ENCODE data around the gene DHX57.

The DHX57 gene

DNA sequence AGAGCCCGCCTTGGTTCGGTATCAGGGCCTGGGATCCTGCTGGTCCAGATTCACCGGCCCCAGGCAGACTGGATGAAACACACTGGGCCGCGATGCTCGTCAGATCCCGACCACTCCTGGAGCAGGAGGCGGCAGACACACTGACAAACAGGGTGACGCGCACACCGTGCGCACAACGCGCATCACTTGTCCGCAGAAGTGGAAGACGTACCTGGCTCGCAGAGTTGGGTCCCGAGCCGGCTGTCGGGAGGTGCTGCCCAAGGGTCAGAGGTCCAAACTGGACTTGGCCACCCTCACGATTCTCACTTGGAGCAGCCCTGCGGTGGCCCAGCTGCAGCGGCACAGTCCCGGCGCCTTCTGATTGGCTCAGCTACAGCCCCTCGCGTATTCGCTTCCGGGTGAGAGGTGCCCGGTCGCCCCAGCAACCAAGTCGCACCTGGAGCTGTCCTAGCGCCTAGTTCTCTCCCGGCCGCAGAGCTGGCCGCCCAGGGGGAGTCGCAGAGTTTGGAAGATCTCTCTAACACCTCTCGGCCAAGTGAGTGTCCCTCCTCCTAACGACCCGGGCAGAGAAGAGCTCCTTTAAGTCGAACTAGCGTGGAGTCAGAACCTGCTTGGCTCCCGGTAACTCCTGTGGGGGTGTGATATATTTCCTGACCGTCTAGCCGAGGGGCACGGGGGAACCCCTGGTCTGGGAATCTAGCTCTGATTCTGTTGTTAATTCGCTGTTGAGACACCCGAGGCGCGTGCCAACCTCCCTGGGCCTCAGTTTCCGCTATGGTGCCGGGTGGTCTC, at the start of gene DHX57, which contains the start of gene MORN2:
DHX57 (minus strand) TSS at position 359 of the 792 bp plus-strand sequence. CDS start 7,529 bp downstream, outside the sequence.
MORN2 (plus strand) TSS at position 401 of the 792 bp plus-strand sequence.
- peak; percentile 76 for DNase-seq

DNA sequence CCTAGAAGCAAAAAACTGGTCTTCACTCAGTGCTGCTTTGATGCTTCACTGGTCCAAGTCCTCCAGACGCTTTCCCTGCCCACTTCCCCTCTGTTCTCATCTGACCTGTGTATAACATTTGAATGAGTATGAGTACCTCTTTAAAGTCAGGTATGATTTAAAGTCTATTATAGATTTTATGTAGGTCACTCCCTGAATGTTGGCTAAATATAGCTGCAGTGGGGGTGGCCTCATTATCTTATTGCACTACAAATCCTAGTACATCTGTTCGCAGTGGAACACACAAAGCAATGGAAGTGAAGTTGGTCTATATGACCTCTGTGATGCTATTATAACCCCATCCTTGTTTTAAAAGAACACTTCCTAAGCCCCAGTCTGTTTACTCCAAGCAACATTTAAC, 47.2 kb upstream of the DHX57 start:
- DNase-seq = no peak

DNA sequence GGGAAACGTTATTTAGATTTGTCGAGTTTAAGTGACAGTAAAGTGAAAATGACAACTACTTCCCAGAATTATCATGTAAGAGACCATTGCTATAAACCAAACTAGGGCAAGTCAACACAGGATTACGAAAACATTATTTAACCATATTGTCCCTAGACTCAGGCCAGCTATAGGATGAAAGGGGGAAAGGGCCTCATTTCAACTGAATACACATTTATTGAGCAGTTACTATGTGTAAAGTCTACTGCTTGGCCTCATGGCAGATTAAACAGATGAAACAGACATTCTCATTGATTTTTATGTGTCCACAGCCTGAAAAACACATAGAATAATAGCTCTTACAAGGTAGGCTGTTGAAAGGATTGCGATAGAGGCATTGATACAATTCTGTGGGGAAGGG, 46.7 kb upstream of the DHX57 start:
- no peak for DNase-seq

DNA sequence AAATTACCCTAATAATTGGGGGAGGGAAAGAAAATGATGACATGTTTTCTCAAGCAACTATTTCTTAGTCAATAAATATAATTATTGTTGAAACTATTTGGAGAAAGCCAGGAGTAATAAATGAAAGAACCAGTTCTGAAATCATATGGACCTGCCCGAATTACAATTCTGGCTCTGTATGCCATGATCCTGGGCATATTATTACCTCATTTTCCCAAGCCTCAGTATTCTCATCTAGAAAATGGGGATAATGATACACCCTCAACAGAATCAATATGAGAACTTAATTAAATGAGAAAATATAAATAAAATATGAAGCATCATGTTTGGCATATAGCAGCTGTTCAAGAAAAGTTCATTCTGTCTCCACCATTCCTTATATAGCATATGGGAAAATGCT, 36.9 kb upstream of the DHX57 start:
- DNase-seq = no peak

- no peak for DNase-seq
Measured at GRCh38 chr2:38911191-38911590, 35.5 kb upstream of the DHX57 start.

DNA sequence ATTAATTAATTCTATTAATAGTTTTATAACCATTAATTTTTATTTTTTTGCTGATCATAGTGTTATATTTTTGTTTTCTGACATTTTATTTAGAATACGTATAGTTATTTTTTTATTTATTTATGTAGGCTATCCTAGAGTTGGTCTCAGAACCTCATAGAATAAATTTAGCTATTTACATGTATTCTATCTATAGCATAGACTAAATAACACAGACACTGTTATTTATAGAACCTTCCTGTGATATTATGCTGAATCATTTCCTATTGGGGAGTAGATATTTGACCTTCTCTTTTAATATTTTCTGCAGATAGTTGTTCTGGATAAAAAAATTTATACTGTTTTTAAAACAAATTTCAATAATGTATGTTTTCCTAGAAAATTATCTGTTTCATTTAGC, 34.1 kb upstream of the DHX57 start:
- no peak for DNase-seq

DNA sequence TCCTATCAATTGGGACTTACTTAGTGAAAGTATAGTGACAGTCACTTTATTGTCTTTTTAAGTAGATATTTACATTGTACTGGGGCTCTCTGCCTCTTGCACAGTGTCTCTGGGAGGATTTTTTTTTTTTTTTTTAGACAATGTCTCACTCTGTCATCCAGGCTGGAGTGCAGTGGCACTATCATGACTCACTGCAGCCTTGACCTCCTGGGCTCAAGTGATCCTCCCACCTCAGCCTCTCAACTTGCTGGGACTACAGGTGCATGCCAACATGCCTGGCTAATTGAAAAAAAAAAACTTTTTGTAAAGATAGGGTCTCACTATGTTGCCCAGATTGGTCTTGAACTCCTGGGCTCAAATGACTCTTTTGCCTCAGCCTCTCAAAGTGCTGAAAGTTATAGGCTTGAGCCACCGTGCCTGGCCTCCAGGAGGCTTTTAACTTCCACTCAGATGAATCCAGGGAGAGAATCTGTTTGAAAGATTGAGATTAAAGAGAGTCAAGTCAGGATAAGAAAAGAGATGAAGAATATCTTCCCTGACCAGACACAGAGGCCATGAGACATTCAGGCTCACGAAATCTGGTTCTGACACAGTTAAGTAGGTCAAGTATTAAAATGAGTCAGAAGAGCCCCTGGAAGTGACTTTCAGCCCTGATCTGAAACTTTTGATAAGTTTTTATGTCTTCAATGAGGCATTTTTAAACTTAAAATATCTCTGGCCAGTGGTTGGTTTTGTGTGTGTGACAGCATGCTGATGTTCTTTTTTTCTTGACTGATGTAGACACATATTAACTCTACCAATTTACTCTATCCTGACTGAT, 32.2 kb upstream of the DHX57 start:
- no peak for DNase-seq

DNA sequence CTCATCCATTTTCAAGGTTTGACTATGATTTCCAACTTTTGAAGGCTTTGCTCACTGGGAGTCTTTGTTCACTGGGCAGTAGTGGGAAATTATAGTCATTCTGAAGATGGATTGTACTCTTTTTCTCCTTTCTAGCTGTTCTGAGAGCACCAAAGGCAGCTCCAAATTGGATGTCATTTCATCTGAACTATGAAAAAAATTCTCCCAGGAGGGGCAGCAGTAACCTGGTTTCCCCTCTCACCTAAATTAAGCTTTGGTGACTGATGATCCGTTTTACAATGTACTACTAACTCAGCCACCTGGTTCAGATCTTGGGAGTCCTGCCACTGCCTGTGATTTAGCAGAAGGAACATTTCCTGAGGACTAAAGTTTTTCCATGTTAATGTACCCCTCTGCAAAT, 31.5 kb upstream of the DHX57 start:
- DNase-seq = no peak

DNA sequence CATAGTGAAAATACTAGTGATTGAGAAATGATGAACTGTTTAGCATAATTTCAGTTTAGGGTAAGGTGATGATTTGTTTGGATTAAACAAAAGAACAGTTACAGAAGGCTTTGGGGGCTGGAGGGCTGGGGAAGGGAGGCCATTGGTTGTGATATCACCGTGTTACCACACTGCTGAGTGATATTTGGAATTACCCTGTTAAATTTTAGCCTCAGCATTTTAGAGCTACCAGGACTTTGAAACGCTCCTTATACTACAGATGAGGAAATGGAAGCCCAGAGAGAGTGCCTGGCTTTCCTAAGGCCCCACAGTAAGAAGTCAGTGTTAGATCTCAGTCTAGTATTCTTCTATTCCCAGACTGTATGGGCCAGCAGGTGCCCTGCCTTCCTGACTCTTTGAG, 29.5 kb upstream of the DHX57 start:
- DNase-seq = no peak

DNA sequence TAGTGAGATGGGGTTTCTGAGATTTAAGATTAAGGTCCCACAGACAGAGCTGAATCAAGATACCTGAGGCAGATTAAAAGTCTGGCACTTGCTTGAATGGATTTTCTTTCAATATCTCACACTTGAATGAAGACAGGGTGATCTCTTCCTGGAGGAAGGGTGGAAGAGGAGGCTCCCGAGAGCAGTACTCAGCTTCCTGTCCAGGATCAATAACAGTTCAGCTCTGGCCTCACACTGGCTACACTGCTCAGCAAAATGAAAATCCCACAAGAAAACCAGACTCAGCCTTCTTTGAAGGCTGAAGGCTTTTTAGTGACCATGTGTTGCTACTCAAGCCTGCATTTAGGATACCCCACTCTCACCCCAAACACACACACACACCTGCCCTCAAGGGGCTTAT, 25.0 kb upstream of the DHX57 start:
- no peak for DNase-seq

DNA sequence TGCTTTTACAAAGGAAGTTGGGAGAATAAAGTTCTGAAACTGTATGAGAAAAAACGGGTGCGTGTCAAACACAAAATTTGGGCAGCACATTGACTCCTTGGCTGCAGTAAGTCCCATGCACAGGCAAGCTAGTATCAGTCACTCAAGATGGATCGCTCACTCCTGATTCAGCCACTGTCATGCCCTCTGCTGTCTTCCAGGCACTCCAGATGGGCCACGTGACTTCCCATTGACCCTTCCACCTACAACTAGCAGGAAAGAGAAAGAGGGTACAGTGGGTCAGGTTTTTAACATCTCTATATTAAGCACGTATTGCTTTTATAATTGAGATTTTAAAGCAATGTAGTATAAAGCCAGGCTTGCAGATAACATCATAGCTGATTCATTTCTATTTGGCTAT, 22.5 kb upstream of the DHX57 start:
- no peak for DNase-seq

- DNase-seq = no peak
Measured at GRCh38 chr2:38892819-38893218, 17.1 kb upstream of the DHX57 start.

- DNase-seq = no peak
Measured at GRCh38 chr2:38889575-38889974, 13.8 kb upstream of the DHX57 start, which contains the start of gene ARHGEF33. Gene ARHGEF33 (plus strand): TSS chr2:38889875. CDS start chr2:38919448, 29,573 bp downstream.

DNA sequence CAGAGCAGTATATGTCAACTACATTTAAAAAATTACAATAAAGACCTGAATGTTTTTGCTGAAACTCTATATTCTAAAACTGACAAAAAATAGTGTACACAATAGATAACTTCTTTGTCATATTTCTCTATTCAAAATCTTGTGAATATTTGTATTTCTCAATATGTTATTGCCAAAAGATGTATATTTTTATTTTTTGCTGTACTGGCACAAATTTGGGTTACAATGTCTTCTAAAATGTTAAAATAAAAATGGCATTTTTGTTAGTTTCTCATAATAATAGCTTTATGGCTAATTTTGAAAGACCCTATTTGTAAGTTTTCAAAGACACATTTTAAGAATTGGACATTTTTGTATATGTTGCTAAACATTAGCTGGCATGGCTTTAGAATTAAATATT, 13.3 kb upstream of the DHX57 start:
- DNase-seq = no peak

DNA sequence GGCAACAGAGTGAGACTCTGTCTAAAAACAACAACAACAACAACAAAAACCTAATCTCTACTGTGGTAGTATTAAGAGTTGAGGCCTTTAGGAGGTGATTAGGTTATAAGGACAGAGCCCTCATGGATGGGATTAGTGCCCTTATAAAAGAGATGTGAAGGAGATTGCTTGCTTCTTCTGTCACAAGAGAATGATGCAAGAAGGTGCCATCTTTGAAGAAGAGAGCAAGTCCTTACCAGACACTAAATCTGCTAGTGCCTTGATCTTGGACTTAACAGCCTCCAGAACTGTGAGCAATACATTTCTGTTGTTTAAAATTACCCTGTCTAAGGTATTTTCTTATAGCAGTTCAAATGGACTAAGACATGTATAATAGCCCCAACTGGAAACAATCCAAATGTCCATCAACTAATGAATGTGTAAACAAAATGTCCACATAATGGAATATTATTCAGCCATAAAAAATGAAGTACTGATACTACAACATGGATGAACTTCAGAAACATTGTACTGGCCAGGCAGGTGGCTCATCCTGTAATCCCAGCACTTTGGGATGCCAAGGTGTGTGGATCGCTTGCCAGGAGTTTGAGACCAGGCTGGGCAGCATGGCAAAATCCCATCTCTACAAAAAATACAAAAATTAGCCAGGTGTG, 12.3 kb upstream of the DHX57 start:
- DNase-seq = no peak

DNA sequence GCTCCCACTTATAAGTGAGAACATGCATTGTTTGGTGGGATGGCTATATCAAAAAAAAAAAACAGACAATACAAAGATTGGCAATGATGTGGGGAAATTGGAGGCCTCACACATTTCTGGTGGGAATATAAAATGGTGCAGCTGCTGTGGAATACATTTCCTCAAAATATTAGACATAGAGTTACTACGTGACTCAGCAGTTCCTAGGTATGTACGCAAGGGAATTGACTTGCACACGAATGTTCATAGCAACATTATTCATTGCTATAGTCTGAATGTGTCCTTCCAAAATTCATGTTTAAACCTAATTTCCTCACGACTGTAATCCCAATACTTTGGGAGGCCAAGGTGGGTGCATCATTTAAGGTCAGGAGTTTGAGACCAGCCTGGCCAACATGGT, 11.6 kb upstream of the DHX57 start:
- DNase-seq = no peak

GRCh38 chr2:38886063-38886462, 10.3 kb upstream of the DHX57 start:
- DNase-seq = no peak

GRCh38 chr2:38876407-38876806, 673 bp upstream of the DHX57 start:
- no peak for DNase-seq

GRCh38 chr2:38875227-38875575, 533 bp downstream of the DHX57 start:
- peak; percentile 27 for DNase-seq

DNA sequence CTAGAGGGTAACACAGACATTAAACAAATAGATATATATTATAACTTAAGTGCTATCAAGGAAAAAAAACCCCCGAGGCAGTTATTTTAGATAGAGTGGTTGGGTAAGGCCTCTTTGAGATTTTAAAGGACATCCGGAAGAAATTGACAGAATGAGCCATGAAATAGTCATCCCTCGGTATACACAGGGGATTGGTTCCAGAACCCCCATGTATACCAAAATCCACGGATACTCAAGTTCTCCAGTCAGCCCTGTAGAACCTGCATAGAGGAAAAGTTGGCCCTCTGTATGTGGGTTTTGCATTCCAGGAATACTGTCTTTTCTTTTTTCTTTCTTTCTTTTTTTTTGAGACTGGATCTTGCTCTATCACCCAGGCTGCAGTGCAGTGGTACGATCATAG, 2.0 kb downstream of the DHX57 start:
- no peak for DNase-seq

DNA sequence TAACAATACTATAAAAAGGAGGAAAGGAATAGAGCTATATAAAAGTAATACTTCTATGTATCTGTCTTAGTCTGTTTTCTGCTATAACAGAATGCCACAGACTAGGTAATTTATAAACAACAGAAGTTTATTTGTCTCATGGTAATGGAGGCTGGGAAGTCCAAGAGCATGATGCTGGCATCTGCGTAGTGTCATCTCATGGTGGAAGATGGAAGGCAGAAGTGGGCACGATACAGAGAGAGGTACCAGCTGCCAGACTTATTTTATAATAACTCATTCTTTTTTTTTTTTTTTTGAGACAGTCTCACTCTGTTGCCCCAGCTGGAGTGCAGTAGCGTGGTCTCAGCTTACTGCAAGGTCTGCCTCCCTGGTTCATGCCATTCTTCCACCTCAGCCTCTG, 4.3 kb downstream of the DHX57 start:
- no peak for DNase-seq

GRCh38 chr2:38866773-38867443, 8.8 kb downstream of the DHX57 start:
- no peak for DNase-seq

- DNase-seq = no peak
Measured at GRCh38 chr2:38863061-38863695, 12.6 kb downstream of the DHX57 start.

All from NCI-H2171 treated with DMSO at 0.1 percent for 48 hours (cell line).